GM12892 (cell line): ENCODE results near the gene MVP.

ENCODE experiments used
- POLR2A ChIP-seq: IDR thresholded peaks from 2 replicates; pipeline ENCODE4 v1.6.1; 2011; ENCODE audit warnings: low read depth, low read length, control low read depth
- POLR2AphosphoS5 ChIP-seq: IDR thresholded peaks from 2 replicates; pipeline ENCODE4 v1.6.1; 2011; ENCODE audit warnings: low read depth, low read length, control low read depth

DNA sequence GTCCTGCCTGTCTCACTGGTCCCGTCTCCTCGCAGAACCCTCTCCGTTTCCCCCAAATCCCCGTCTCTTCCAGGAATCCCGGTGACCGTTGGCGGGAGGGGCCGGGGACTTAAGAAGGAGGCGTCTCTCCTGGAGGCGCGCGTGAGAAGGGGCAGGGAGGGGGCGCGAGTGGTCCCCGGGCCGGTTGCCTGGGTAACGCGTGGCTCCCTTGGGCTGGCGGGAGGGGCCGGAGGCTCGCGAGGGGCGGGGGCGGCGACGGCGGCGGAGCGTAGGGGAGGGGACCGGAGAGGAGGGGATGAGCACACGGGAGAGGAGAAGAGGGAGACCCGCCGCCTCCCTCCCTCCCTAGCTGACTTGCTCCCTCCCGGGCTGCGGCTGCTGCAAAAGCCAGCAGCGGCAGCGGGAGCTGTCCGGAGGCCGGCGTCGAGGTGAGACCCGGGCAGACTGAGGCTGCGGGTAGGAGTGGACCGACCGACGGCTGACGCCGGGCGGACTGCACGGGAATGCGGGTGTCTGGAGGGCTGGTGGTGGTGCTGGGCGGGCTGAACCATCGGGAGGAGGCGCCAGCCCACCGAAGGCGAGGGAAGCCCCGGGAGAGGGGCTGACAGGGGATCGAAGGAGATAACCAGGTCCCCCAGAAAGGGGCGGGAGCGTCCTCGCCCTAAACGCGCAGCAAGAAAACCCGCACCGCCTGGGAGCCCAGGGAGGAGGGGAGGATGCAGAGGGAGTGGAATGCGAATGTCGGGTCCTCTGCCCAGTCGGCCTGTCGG lies 8.2 kb upstream of the MVP start, which contains the start of gene PRRT2:
- TF ChIP-seq POLR2A (no peak), POLR2AphosphoS5 (no peak)
